PC-9 (cell line): ENCODE measurements around the gene ORAI3.

ENCODE experiments used
- EZH2 ChIP-seq: fragments of 200-600 bp; sonication (generic); IDR thresholded peaks from 2 replicates; pipeline ENCODE4 v1.8.0; 2017; ENCODE audit warnings: antibody characterized with exemption, low read depth
- TF ChIP-seq, protein P1 (sequence below): fragments of 200-600 bp; sonication (generic); conservative IDR thresholded peaks from 2 replicates; pipeline ENCODE4 v1.6.1; 2017; ENCODE audit warnings: mixed run types, antibody characterized with exemption, mild to moderate bottlenecking, moderate library complexity

DNA sequence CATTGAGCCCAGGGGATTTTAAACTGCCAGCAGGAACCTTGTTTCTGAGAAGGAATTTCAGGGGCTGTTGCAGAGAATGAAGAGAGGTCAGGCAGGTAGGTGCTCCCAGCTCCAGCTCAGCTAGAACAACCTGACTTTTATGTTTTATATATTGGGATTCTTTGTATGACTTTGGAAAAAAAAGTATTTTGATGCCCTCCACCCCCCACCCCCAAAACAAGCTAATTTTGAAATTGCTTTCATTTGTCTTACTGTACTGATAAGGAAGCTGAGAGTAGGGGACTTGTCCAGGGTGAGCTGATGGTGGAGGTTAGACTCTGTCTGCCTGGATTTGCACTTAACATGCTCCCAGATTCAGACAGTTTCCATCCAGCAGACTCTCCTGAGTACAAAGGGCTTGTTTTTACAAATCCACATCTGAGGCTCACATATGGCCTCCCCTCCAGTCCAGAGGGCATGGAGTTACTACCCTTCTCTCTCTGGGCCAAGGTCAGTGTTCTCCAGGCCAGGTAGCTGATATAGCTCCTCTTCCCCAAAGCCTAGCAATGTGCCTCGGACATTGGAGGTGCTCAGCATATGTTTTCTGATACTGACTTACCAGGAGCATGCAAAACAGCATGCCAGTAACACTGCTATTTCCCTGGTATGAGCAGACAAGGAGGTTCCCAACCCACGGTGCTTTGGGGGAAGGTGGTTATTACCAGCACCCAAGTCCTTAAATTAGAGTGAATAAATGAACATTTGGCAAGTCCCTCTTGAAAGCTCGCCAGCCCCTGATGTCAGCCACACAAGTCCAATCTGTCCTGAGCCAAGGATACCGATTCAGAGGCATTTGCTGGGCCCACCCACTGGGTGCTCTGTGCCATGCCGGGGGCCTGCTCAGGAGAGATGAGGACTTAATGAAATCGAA lies 50.2 kb downstream of the ORAI3 start:
- TF ChIP-seq, protein P1, sequence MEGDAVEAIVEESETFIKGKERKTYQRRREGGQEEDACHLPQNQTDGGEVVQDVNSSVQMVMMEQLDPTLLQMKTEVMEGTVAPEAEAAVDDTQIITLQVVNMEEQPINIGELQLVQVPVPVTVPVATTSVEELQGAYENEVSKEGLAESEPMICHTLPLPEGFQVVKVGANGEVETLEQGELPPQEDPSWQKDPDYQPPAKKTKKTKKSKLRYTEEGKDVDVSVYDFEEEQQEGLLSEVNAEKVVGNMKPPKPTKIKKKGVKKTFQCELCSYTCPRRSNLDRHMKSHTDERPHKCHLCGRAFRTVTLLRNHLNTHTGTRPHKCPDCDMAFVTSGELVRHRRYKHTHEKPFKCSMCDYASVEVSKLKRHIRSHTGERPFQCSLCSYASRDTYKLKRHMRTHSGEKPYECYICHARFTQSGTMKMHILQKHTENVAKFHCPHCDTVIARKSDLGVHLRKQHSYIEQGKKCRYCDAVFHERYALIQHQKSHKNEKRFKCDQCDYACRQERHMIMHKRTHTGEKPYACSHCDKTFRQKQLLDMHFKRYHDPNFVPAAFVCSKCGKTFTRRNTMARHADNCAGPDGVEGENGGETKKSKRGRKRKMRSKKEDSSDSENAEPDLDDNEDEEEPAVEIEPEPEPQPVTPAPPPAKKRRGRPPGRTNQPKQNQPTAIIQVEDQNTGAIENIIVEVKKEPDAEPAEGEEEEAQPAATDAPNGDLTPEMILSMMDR: no peak
- TF ChIP-seq EZH2: no peak
